OCI-LY1 (cell line): ENCODE measurements around the gene HACD2.

Experiments
- H2AFZ ChIP-seq: fragments of 200-600 bp; sonication (generic), shearing (Covaris generic); 2 replicates; pipeline ENCODE4 v1.6.0; 2014; ENCODE audit warnings: antibody characterized with exemption, mild to moderate bottlenecking, low read length
- H3F3A ChIP-seq: fragments of 200-600 bp; sonication (generic), shearing (Covaris generic); 2 replicates; pipeline ENCODE4 v1.6.0; 2014; ENCODE audit warnings: mild to moderate bottlenecking, antibody characterized with exemption, low read length, moderate library complexity; ENCODE audit not compliant: insufficient read depth
- H3K27ac ChIP-seq: fragments of 200-600 bp; sonication (generic); 2 replicates; pipeline ENCODE4 v1.5.1; 2014; ENCODE audit warnings: low read length, mixed run types, mild to moderate bottlenecking, low read depth; ENCODE audit not compliant: poor library complexity, severe bottlenecking
- H3K27me3 ChIP-seq: fragments of 200-600 bp; sonication (generic); 2 replicates; pipeline ENCODE4 v1.6.0; 2014; ENCODE audit warnings: antibody characterized with exemption, mild to moderate bottlenecking, low read length, moderate library complexity; ENCODE audit not compliant: insufficient read depth
- H3K36me3 ChIP-seq: fragments of 200-600 bp; sonication (generic); 2 replicates; pipeline ENCODE4 v1.6.1; 2014; ENCODE audit warnings: mild to moderate bottlenecking, antibody characterized with exemption, low read length, moderate library complexity, mixed read lengths; ENCODE audit not compliant: insufficient read depth
- H3K4me1 ChIP-seq: fragments of 200-600 bp; sonication (generic); 2 replicates; pipeline ENCODE4 v1.5.1; 2014; ENCODE audit warnings: mild to moderate bottlenecking, low read length, moderate library complexity; ENCODE audit not compliant: insufficient read depth, severe bottlenecking
- H3K4me2 ChIP-seq: fragments of 200-600 bp; sonication (generic), shearing (Covaris generic); 2 replicates; pipeline ENCODE4 v1.6.1; 2014; ENCODE audit warnings: low read length
- H3K4me3 ChIP-seq: fragments of 200-600 bp; sonication (generic); 2 replicates; pipeline ENCODE4 v1.5.1; 2014; ENCODE audit warnings: low read length, low read depth, mild to moderate bottlenecking, mixed read lengths; ENCODE audit not compliant: poor library complexity, severe bottlenecking
- H3K79me2 ChIP-seq: fragments of 200-600 bp; shearing (Covaris generic); 2 replicates; pipeline ENCODE4 v1.6.1; 2016; ENCODE audit warnings: mixed run types, low read length, mixed read lengths; ENCODE audit not compliant: insufficient read depth
- H3K9ac ChIP-seq: fragments of 200-600 bp; sonication (generic), shearing (Covaris generic); 2 replicates; pipeline ENCODE4 v1.6.1; 2014; ENCODE audit warnings: mild to moderate bottlenecking, low read length, mixed read lengths
- H3K9me2 ChIP-seq: fragments of 200-600 bp; sonication (generic), shearing (Covaris generic); 2 replicates; pipeline ENCODE4 v1.6.1; 2014; ENCODE audit warnings: low read depth, mild to moderate bottlenecking, low read length, mixed read lengths
- H3K9me3 ChIP-seq: fragments of 200-600 bp; shearing (Covaris generic); 2 replicates; pipeline ENCODE4 v1.6.1; 2014; ENCODE audit warnings: low read length, mixed read lengths
- H4K20me1 ChIP-seq: fragments of 200-600 bp; sonication (generic), shearing (Covaris generic); 2 replicates; pipeline ENCODE4 v1.6.0; 2016; ENCODE audit warnings: mild to moderate bottlenecking, low read length; ENCODE audit not compliant: insufficient read depth
- EZH2 ChIP-seq: fragments of 200-600 bp; sonication (generic), shearing (Covaris generic); IDR thresholded peaks from 2 replicates; pipeline ENCODE4 v1.8.0; 2017; ENCODE audit warnings: borderline replicate concordance, mixed run types, mild to moderate bottlenecking, antibody characterized with exemption, low read length, moderate library complexity, mixed read lengths
- TF ChIP-seq, protein P1 (sequence below): fragments of 200-600 bp; sonication (generic), shearing (Covaris generic); IDR thresholded peaks from 2 replicates; pipeline ENCODE4 v1.5.1; 2017; ENCODE audit warnings: mild to moderate bottlenecking, antibody characterized with exemption, low read length, moderate library complexity, mixed read lengths

HACD2 gene

DNA sequence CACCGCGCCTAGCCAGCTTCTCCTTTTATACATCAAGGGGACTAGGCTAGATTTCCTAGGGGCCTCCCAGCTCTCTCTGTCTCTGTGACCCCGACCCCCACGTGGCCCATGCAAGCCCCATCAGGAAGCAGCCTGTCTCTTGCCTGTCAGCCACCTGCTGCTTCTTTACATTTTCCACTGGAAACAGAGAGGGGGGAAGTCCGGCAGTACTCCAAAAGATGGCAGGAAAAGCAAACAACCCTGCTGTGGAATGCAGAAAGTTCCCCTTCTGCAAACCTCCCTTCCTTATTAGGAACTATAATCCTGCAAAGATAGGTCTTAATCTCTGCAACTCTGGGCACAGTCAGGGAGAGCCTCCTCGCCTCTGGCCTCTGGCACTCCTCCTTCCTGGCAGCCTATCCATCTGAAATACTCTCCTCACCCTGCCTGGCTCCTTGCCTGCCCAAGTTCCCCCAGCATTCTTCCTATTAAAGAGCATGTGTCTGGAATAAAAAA, 47.4 kb upstream of the HACD2 start:
- H3K4me3 ChIP-seq = no peak overlapping the region
- no peaks in the 10 kb centered on the region for H3K9me3 ChIP-seq
- no peak for TF ChIP-seq EZH2
- TF ChIP-seq, protein P1, sequence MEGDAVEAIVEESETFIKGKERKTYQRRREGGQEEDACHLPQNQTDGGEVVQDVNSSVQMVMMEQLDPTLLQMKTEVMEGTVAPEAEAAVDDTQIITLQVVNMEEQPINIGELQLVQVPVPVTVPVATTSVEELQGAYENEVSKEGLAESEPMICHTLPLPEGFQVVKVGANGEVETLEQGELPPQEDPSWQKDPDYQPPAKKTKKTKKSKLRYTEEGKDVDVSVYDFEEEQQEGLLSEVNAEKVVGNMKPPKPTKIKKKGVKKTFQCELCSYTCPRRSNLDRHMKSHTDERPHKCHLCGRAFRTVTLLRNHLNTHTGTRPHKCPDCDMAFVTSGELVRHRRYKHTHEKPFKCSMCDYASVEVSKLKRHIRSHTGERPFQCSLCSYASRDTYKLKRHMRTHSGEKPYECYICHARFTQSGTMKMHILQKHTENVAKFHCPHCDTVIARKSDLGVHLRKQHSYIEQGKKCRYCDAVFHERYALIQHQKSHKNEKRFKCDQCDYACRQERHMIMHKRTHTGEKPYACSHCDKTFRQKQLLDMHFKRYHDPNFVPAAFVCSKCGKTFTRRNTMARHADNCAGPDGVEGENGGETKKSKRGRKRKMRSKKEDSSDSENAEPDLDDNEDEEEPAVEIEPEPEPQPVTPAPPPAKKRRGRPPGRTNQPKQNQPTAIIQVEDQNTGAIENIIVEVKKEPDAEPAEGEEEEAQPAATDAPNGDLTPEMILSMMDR = no peak
- H3K27me3 ChIP-seq = no peaks in the 10 kb centered on the region
- no peaks in the 10 kb centered on the region for H4K20me1 ChIP-seq
- H3K27ac ChIP-seq = no peak overlapping the region
- H3K79me2 ChIP-seq = no peaks in the 10 kb centered on the region
- no peaks in the 10 kb centered on the region for H3K9me2 ChIP-seq
- H3K4me2 ChIP-seq = no peak overlapping the region
- H3F3A ChIP-seq = no peaks in the 10 kb centered on the region
- no peaks in the 10 kb centered on the region for H3K4me1 ChIP-seq
- H2AFZ ChIP-seq = no peak overlapping the region
- H3K36me3 ChIP-seq = no peaks in the 10 kb centered on the region; the same call in 1 of the 2 replicates
- no peak overlapping the region for H3K9ac ChIP-seq

GRCh38 chr3:123629747-123630047, 44.8 kb upstream of the HACD2 start:
- H2AFZ ChIP-seq = no peak overlapping the region
- no peak overlapping the region for H3K27ac ChIP-seq
- no peak overlapping the region for H3K4me2 ChIP-seq
- H4K20me1 ChIP-seq = no peaks in the 10 kb centered on the region
- no peaks in the 10 kb centered on the region for H3K27me3 ChIP-seq
- no peaks in the 10 kb centered on the region for H3K9me2 ChIP-seq
- H3K9ac ChIP-seq = no peak overlapping the region
- no peaks in the 10 kb centered on the region for H3F3A ChIP-seq
- no peaks in the 10 kb centered on the region for H3K4me1 ChIP-seq
- TF ChIP-seq EZH2 = no peak
- TF ChIP-seq, protein P1 = no peak
- no peak overlapping the region for H3K4me3 ChIP-seq
- no peaks in the 10 kb centered on the region for H3K79me2 ChIP-seq
- H3K9me3 ChIP-seq = no peaks in the 10 kb centered on the region
- no peaks in the 10 kb centered on the region; the same call in 1 of the 2 replicates for H3K36me3 ChIP-seq

- Histone ChIP-seq H3K9me3 (no peaks in the 10 kb centered on the region), H3K79me2 (no peaks in the 10 kb centered on the region), H3K4me2 (no peak overlapping the region), H3K27me3 (no peaks in the 10 kb centered on the region), H2AFZ (no peak overlapping the region), H3K9me2 (no peaks in the 10 kb centered on the region), H3K27ac (no peak overlapping the region), H3K9ac (no peak overlapping the region), H3F3A (no peaks in the 10 kb centered on the region), H3K4me1 (no peaks in the 10 kb centered on the region), H3K36me3 (no peaks in the 10 kb centered on the region; the same call in 1 of the 2 replicates), H3K4me3 (no peak overlapping the region), H4K20me1 (no peaks in the 10 kb centered on the region)
- TF ChIP-seq, protein P1 = no peak
- TF ChIP-seq EZH2 = no peak
Observed at GRCh38 chr3:123628996-123629746, 44.3 kb upstream of the HACD2 start.
